ENCODE results near the gene CAPN5.

The CAPN5 gene

DNA sequence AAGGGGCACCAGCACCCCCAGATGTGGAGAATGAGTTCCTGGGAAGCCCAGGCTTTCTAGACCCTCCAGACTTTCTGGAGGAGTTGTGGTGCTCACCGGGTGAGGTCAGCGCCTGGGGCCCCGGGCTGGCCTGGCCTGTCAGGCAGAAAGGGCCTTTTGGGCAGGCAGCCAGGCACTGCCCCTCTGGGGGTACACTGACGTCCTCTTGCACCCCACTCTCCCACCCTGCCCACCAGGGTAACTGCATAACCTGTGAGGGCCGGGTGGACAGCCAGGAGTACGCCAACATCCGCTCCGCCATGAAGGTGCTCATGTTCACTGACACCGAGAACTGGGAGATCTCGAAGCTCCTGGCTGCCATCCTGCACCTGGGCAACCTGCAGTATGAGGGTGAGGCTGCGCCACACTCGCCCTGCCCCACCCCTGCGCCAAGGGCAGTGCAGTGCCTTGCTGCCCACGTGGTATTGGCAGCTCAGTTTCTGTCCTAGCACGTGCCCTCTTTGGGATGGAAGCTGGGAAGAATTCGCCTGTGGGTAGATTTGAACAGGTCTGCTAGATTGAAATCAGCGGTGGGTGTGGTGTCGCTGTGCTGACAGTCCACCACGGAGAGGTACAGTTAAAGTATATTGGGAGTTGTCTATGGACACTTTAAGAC, 91.4 kb downstream of the CAPN5 start:
- H3K4me1 ChIP-seq (ENCODE audit: control insufficient read depth, insufficient read depth, low read length): peaks cover 4% of the 10 kb centered on the region
- no peaks in the 10 kb centered on the region for H3K9me3 ChIP-seq (ENCODE audit: control insufficient read depth, low read length)
- no peak overlapping the region for H3K4me3 ChIP-seq (ENCODE audit: low read length)
- H3K27me3 ChIP-seq (ENCODE audit: control insufficient read depth, insufficient read depth, low read length): no peaks in the 10 kb centered on the region
- no peaks in the 10 kb centered on the region for H3K36me3 ChIP-seq (ENCODE audit: control insufficient read depth, insufficient read depth, low read length)
- no peak overlapping the region for H3K9ac ChIP-seq (ENCODE audit: low read length)

GRCh38 chr11:77159219-77159936, 92.6 kb downstream of the CAPN5 start:
- Histone ChIP-seq H3K36me3 (ENCODE audit: control insufficient read depth, insufficient read depth, low read length) (no peaks in the 10 kb centered on the region), H3K27me3 (ENCODE audit: control insufficient read depth, insufficient read depth, low read length) (no peaks in the 10 kb centered on the region), H3K4me3 (ENCODE audit: low read length) (no peak overlapping the region), H3K4me1 (ENCODE audit: control insufficient read depth, insufficient read depth, low read length) (no peaks in the 10 kb centered on the region), H3K9me3 (ENCODE audit: control insufficient read depth, low read length) (no peaks in the 10 kb centered on the region), H3K9ac (ENCODE audit: low read length) (no peak overlapping the region)

DNA sequence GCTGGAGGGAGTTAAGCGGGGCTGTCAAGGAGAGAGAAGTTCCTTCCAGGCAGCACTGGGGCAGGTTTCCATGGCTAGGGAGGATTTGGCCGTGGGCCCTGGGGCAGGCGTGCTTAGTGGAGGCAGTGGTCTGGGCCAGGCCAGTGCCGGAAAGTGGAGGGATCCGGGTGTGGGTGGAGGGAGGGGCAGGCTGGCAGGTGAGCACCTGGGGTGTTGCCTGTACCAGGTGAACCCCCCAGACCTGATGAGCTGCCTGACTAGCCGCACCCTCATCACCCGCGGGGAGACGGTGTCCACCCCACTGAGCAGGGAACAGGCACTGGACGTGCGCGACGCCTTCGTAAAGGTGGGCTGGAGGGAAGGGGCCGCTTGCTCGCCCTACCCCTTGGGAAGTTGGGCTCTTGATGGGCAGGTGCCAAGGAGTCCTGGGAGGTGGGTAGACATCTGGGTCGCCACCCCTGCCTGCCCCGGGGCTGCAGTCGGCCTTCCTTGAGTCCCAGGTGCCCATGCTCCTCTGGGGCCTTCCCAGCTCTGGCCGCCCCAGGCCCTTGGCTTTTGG, 93.2 kb downstream of the CAPN5 start:
- Histone ChIP-seq H3K27me3 (ENCODE audit: control insufficient read depth, insufficient read depth, low read length) (no peaks in the 10 kb centered on the region), H3K36me3 (ENCODE audit: control insufficient read depth, insufficient read depth, low read length) (no peaks in the 10 kb centered on the region), H3K4me3 (ENCODE audit: low read length) (no peak overlapping the region), H3K9ac (ENCODE audit: low read length) (no peak overlapping the region), H3K9me3 (ENCODE audit: control insufficient read depth, low read length) (no peaks in the 10 kb centered on the region), H3K4me1 (ENCODE audit: control insufficient read depth, insufficient read depth, low read length) (no peaks in the 10 kb centered on the region)

GRCh38 chr11:77163271-77163670, 96.5 kb downstream of the CAPN5 start:
- Histone ChIP-seq H3K9ac (ENCODE audit: low read length) (no peak overlapping the region), H3K27me3 (ENCODE audit: control insufficient read depth, insufficient read depth, low read length) (no peaks in the 10 kb centered on the region), H3K9me3 (ENCODE audit: control insufficient read depth, low read length) (no peaks in the 10 kb centered on the region), H3K36me3 (ENCODE audit: control insufficient read depth, insufficient read depth, low read length) (no peaks in the 10 kb centered on the region), H3K4me3 (ENCODE audit: low read length) (no peak overlapping the region), H3K4me1 (ENCODE audit: control insufficient read depth, insufficient read depth, low read length) (no peaks in the 10 kb centered on the region)

GRCh38 chr11:77165066-77165465, 98.3 kb downstream of the CAPN5 start:
- Histone ChIP-seq H3K9ac (ENCODE audit: low read length) (no peak overlapping the region), H3K4me1 (ENCODE audit: control insufficient read depth, insufficient read depth, low read length) (no peaks in the 10 kb centered on the region), H3K27me3 (ENCODE audit: control insufficient read depth, insufficient read depth, low read length) (no peaks in the 10 kb centered on the region), H3K9me3 (ENCODE audit: control insufficient read depth, low read length) (no peaks in the 10 kb centered on the region), H3K36me3 (ENCODE audit: control insufficient read depth, insufficient read depth, low read length) (no peaks in the 10 kb centered on the region), H3K4me3 (ENCODE audit: low read length) (no peak overlapping the region)

- Histone ChIP-seq H3K4me1 (ENCODE audit: control insufficient read depth, insufficient read depth, low read length) (no peaks in the 10 kb centered on the region), H3K27me3 (ENCODE audit: control insufficient read depth, insufficient read depth, low read length) (no peaks in the 10 kb centered on the region), H3K4me3 (ENCODE audit: low read length) (no peak overlapping the region), H3K9me3 (ENCODE audit: control insufficient read depth, low read length) (no peaks in the 10 kb centered on the region), H3K36me3 (ENCODE audit: control insufficient read depth, insufficient read depth, low read length) (no peaks in the 10 kb centered on the region), H3K9ac (ENCODE audit: low read length) (no peak overlapping the region)
Measured at GRCh38 chr11:77166021-77166420, 99.2 kb downstream of the CAPN5 start.

DNA sequence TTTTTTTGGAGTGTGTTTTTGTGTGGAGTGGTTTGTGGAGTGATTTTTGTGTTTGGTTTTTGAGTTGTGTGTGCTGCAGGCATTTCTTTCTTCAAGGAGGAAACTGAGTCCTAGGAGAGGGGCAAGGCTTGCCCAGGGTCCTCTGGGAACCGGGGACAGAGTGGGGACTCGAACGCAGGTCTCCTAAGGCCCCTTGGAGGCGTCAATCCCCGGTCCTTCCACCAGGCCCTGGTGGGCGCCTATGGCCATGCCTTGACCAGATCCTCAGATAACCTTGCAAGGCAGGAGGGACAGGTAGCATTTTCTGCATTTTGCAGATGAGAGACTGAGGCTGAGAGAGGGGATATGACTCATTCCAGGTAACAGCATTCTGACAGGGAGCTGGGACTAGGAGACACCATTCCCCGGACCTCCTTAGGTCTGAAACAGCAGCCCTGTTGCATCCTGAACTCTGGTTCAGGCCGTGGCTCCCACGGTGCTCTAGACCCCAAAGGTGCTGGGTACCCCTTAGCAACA, 100.4 kb downstream of the CAPN5 start:
- Histone ChIP-seq H3K36me3 (ENCODE audit: control insufficient read depth, insufficient read depth, low read length) (no peaks in the 10 kb centered on the region), H3K4me1 (ENCODE audit: control insufficient read depth, insufficient read depth, low read length) (no peaks in the 10 kb centered on the region), H3K9me3 (ENCODE audit: control insufficient read depth, low read length) (no peaks in the 10 kb centered on the region), H3K4me3 (ENCODE audit: low read length) (no peak overlapping the region), H3K27me3 (ENCODE audit: control insufficient read depth, insufficient read depth, low read length) (no peaks in the 10 kb centered on the region), H3K9ac (ENCODE audit: low read length) (no peak overlapping the region)

DNA sequence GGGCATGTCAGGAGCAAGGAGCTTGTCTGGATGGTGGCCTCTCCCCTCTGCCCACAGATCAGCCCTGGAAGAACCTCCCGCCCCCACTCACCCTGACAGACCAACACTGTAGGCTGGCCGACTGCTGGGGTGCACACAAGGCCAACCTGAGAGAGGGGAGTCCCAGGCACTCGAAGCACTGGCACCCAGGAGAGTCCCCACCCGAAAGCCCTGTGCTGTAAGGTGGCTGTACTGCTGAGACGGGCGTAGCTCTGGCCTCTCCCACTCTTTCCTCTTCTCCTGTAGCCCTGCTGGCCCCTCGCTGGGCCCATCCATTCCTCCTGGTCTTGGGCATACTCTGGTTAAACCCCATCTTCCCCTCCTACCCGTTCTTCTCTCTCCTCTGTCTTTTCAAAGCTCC, 101.0 kb downstream of the CAPN5 start:
- Histone ChIP-seq H3K27me3 (ENCODE audit: control insufficient read depth, insufficient read depth, low read length) (no peaks in the 10 kb centered on the region), H3K9me3 (ENCODE audit: control insufficient read depth, low read length) (no peaks in the 10 kb centered on the region), H3K4me1 (ENCODE audit: control insufficient read depth, insufficient read depth, low read length) (no peaks in the 10 kb centered on the region), H3K4me3 (ENCODE audit: low read length) (no peak overlapping the region), H3K36me3 (ENCODE audit: control insufficient read depth, insufficient read depth, low read length) (no peaks in the 10 kb centered on the region), H3K9ac (ENCODE audit: low read length) (no peak overlapping the region)

- Histone ChIP-seq H3K9me3 (ENCODE audit: control insufficient read depth, low read length) (no peaks in the 10 kb centered on the region), H3K27me3 (ENCODE audit: control insufficient read depth, insufficient read depth, low read length) (no peaks in the 10 kb centered on the region), H3K4me1 (ENCODE audit: control insufficient read depth, insufficient read depth, low read length) (no peaks in the 10 kb centered on the region), H3K36me3 (ENCODE audit: control insufficient read depth, insufficient read depth, low read length) (no peaks in the 10 kb centered on the region), H3K4me3 (ENCODE audit: low read length) (no peak overlapping the region), H3K9ac (ENCODE audit: low read length) (no peak overlapping the region)
Measured at GRCh38 chr11:77170107-77170506, 103.3 kb downstream of the CAPN5 start.

GRCh38 chr11:77171254-77171653, 104.5 kb downstream of the CAPN5 start:
- H3K36me3 ChIP-seq (ENCODE audit: control insufficient read depth, insufficient read depth, low read length): no peaks in the 10 kb centered on the region
- no peak overlapping the region for H3K9ac ChIP-seq (ENCODE audit: low read length)
- H3K4me3 ChIP-seq (ENCODE audit: low read length): no peak overlapping the region
- no peaks in the 10 kb centered on the region for H3K9me3 ChIP-seq (ENCODE audit: control insufficient read depth, low read length)
- H3K4me1 ChIP-seq (ENCODE audit: control insufficient read depth, insufficient read depth, low read length): no peaks in the 10 kb centered on the region
- H3K27me3 ChIP-seq (ENCODE audit: control insufficient read depth, insufficient read depth, low read length): no peaks in the 10 kb centered on the region

GRCh38 chr11:77171885-77172665, 105.3 kb downstream of the CAPN5 start:
- no peak overlapping the region for H3K9ac ChIP-seq (ENCODE audit: low read length)

GRCh38 chr11:77172666-77172982, 105.9 kb downstream of the CAPN5 start:
- H3K4me1 ChIP-seq (ENCODE audit: control insufficient read depth, insufficient read depth, low read length): no peaks in the 10 kb centered on the region
- no peak overlapping the region for H3K4me3 ChIP-seq (ENCODE audit: low read length)
- H3K9me3 ChIP-seq (ENCODE audit: control insufficient read depth, low read length): no peaks in the 10 kb centered on the region
- H3K9ac ChIP-seq (ENCODE audit: low read length): no peak overlapping the region
- H3K36me3 ChIP-seq (ENCODE audit: control insufficient read depth, insufficient read depth, low read length): no peaks in the 10 kb centered on the region
- no peaks in the 10 kb centered on the region for H3K27me3 ChIP-seq (ENCODE audit: control insufficient read depth, insufficient read depth, low read length)

More at GRCh38 chr11:77171885-77172665, 105.3 kb downstream of the CAPN5 start:
- Histone ChIP-seq H3K9me3 (ENCODE audit: control insufficient read depth, low read length) (no peaks in the 10 kb centered on the region), H3K36me3 (ENCODE audit: control insufficient read depth, insufficient read depth, low read length) (no peaks in the 10 kb centered on the region), H3K4me1 (ENCODE audit: control insufficient read depth, insufficient read depth, low read length) (no peaks in the 10 kb centered on the region), H3K4me3 (ENCODE audit: low read length) (no peak overlapping the region), H3K27me3 (ENCODE audit: control insufficient read depth, insufficient read depth, low read length) (no peaks in the 10 kb centered on the region)
